Measurements from ENCODE around the gene ADGRG3. TPM values are rescaled to one million over a fixed set of nuclear protein-coding genes. Genes with fewer than 3 reads are reported as not detected.

Gene ADGRG3
- total and polyA plus RNA-seq, 2 donors from 2014 or later: 0.17 to 1.8 TPM

DNA sequence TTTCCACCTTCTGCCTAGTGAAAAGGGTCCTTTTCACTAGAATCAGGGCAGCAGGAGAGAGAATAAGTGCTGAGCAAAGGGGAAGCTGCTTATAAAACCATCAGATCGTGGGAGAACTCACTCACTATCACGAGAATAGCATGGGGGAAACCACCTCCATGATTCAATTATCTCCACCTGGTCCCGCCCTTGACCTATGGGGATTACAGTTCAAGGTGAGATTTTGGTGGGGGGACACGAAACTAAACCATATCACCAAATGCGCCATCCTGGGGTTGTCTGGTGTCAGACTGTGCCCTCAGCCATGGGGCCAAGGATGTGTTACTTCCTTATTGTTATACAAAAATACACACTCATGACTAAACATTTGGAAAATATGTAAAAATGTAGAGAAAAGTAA is 57.0 kb downstream of the ADGRG3 start:
- TF ChIP-seq, protein P1, sequence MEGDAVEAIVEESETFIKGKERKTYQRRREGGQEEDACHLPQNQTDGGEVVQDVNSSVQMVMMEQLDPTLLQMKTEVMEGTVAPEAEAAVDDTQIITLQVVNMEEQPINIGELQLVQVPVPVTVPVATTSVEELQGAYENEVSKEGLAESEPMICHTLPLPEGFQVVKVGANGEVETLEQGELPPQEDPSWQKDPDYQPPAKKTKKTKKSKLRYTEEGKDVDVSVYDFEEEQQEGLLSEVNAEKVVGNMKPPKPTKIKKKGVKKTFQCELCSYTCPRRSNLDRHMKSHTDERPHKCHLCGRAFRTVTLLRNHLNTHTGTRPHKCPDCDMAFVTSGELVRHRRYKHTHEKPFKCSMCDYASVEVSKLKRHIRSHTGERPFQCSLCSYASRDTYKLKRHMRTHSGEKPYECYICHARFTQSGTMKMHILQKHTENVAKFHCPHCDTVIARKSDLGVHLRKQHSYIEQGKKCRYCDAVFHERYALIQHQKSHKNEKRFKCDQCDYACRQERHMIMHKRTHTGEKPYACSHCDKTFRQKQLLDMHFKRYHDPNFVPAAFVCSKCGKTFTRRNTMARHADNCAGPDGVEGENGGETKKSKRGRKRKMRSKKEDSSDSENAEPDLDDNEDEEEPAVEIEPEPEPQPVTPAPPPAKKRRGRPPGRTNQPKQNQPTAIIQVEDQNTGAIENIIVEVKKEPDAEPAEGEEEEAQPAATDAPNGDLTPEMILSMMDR (IDR thresholded peaks at IDR 0.05; ENCODE audit: borderline replicate concordance, extremely low read depth, insufficient read depth): no peak
- H3K27ac ChIP-seq (ENCODE audit: low read depth in 2 of 2, low read length in 2 of 2): no peak overlapping the region
- no peaks in the 10 kb centered on the region for H3K9me3 ChIP-seq (ENCODE audit: control insufficient read depth in 2 of 3, insufficient read depth in 1 of 3, low read length in 3 of 3)
- no peak overlapping the region for H3K4me3 ChIP-seq (ENCODE audit: low read length in 3 of 3)
- DNase-seq: no peak
- no peak overlapping the region for H3K9ac ChIP-seq (ENCODE audit: low read length in 3 of 3)
- H3K4me1 ChIP-seq (ENCODE audit: control insufficient read depth in 2 of 3, insufficient read depth in 2 of 3, low read depth in 1 of 3, low read length in 3 of 3): no peaks in the 10 kb centered on the region
- no peaks in the 10 kb centered on the region for H3K27me3 ChIP-seq (ENCODE audit: control insufficient read depth, insufficient read depth, low read length)
- intact Hi-C loops (cut with DNase I): no loop called here
- H3K36me3 ChIP-seq (ENCODE audit: control insufficient read depth in 2 of 3, insufficient read depth in 3 of 3, low read length in 3 of 3): no peaks in the 10 kb centered on the region
- FAIRE-seq: no peak

DNA sequence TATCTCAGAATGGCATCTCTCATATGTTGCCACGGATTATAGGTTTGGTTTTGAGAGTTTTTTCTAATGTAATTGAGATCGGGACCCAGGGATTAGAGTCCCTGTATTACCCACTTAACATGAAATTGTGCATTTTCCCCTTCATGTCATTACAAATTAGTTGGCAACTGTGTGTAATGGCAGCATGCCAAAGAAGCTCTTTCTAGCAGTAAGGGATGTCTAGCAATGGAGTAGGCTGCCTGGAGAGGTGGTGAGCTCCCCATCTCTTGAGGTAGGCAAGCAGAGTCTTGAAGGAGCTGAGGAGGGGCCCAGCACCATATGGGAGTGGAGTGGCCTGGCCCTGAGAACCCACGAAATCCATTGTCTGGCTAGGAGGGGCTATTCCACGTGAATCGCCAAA is 57.4 kb downstream of the ADGRG3 start:
- TF ChIP-seq, protein P1 (IDR thresholded peaks at IDR 0.05; ENCODE audit: borderline replicate concordance, extremely low read depth, insufficient read depth): no peak
- H3K27ac ChIP-seq (ENCODE audit: low read depth in 2 of 2, low read length in 2 of 2): no peak overlapping the region
- DNase-seq: no peak
- no peaks in the 10 kb centered on the region for H3K9me3 ChIP-seq (ENCODE audit: control insufficient read depth in 2 of 3, insufficient read depth in 1 of 3, low read length in 3 of 3)
- H3K4me1 ChIP-seq (ENCODE audit: control insufficient read depth in 2 of 3, insufficient read depth in 2 of 3, low read depth in 1 of 3, low read length in 3 of 3): no peaks in the 10 kb centered on the region
- no peaks in the 10 kb centered on the region for H3K27me3 ChIP-seq (ENCODE audit: control insufficient read depth, insufficient read depth, low read length)
- H3K9ac ChIP-seq (ENCODE audit: low read length in 3 of 3): no peak overlapping the region
- intact Hi-C loops (cut with DNase I): no loop called here
- H3K4me3 ChIP-seq (ENCODE audit: low read length in 3 of 3): no peak overlapping the region
- no peaks in the 10 kb centered on the region for H3K36me3 ChIP-seq (ENCODE audit: control insufficient read depth in 2 of 3, insufficient read depth in 3 of 3, low read length in 3 of 3)
- FAIRE-seq: no peak

DNA sequence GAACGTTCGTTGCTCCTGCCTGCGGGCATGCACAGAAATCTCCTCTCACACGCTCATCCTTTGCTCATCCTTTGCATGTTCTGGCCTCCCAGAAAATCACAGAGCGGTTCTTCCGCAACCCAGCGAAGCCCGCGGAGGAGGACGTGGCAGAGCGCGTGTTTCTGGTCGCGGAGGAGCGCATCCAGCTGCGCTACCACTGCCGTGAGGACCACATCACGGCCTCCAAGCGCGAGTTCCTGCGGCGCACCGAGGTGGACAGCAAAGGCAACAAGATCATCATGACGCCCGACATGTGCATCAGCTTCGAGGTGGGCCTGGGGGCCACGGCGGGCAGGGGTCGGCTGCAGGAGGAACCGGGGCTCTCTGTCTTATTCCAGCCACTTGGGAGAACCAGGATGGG is 57.9 kb downstream of the ADGRG3 start:
- no peak for DNase-seq

More for the DNA sequence above, 57.9 kb downstream of the ADGRG3 start:
- FAIRE-seq: no peak
- Histone ChIP-seq H3K27ac (ENCODE audit: low read depth in 2 of 2, low read length in 2 of 2) (no peak overlapping the region), H3K9me3 (ENCODE audit: control insufficient read depth in 2 of 3, insufficient read depth in 1 of 3, low read length in 3 of 3) (no peaks in the 10 kb centered on the region), H3K27me3 (ENCODE audit: control insufficient read depth, insufficient read depth, low read length) (no peaks in the 10 kb centered on the region), H3K4me1 (ENCODE audit: control insufficient read depth in 2 of 3, insufficient read depth in 2 of 3, low read depth in 1 of 3, low read length in 3 of 3) (no peaks in the 10 kb centered on the region), H3K36me3 (ENCODE audit: control insufficient read depth in 2 of 3, insufficient read depth in 3 of 3, low read length in 3 of 3) (no peaks in the 10 kb centered on the region), H3K9ac (ENCODE audit: low read length in 3 of 3) (no peak overlapping the region), H3K4me3 (ENCODE audit: low read length in 3 of 3) (no peak overlapping the region)
- intact Hi-C loops (cut with DNase I): no loop called here
- TF ChIP-seq, protein P1 (IDR thresholded peaks at IDR 0.05; ENCODE audit: borderline replicate concordance, extremely low read depth, insufficient read depth): no peak

All from kidney (tissue), 14 donors.